ENCODE measurements around the gene SLC23A2. TPM values are rescaled to one million over a fixed set of nuclear protein-coding genes. Genes with fewer than 3 reads are reported as not detected.

Gene SLC23A2
- polyA plus RNA-seq, 3 donors: 21.0 to 26.1 (median 22.2) TPM

DNA sequence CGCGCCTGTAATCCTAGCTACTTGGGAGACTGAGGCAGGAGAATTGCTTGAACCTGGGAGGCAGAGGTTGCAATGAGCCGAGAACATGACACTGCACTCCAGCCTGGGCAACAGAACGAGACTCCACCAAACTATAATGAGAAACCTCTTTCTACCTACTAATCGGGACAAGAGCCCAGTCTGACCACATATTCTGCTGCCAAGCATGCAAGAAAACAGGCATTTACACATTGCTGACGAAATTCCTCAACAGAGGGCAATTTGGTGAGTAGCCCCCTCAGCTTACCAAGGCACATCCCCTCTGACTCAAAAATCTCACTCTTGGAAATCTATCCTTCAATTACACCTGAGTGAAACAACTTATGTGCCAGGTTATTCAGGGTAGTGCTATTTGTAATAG is 81.2 kb downstream of the SLC23A2 start:
- no peak for DNase-seq (ENCODE audit: extremely low read depth in 1 of 11, low read depth in 9 of 11, low spot score in 4 of 11)

- no peak for DNase-seq (ENCODE audit: extremely low read depth in 1 of 11, low read depth in 9 of 11, low spot score in 4 of 11)
Measured at GRCh38 chr20:4919047-4919704, 82.1 kb downstream of the SLC23A2 start.

DNA sequence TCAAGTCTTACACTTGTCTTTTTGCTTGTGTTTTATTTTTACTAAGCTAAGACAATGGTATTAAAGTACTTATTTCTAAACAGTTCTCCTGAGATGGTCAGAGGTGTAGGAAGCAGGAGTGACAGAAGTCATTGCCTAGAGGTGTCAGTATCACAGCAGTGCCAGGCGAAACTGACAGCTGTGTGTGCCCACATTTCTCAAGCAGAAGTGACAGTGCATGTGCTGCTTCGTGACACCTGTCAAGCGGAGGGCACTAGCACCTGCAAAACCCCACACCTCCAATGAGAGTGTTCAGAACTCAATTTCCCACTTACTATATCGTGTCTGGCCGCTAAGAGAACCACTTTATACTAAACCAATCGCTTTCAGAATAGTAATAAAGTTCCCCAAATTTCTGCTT is 82.8 kb downstream of the SLC23A2 start:
- DNase-seq (ENCODE audit: extremely low read depth in 1 of 11, low read depth in 9 of 11, low spot score in 4 of 11): no peak

GRCh38 chr20:4916971-4917881 is 84.1 kb downstream of the SLC23A2 start:
- DNase-seq (ENCODE audit: extremely low read depth in 1 of 11, low read depth in 9 of 11, low spot score in 4 of 11): no peak

DNA sequence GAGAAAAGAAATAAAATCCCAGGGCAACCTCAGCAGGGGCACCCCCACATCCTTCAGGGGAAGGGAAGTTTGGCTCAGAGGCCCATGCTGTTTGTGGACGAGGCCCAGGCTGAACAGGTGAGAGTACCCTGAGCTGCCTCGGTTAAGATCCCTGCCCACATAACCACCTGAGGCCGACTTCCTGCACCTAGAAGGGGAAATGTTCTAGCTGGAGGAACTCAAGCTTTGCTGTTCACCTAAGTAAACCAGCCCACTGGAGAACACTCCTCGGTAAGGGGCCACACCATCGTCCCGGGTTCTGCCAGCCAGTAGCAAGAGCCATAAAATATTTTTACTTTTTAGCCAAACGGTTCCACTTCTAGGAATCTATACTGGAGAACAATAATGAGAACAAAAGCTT is 88.2 kb downstream of the SLC23A2 start:
- DNase-seq (ENCODE audit: extremely low read depth in 1 of 11, low read depth in 9 of 11, low spot score in 4 of 11): no peak

DNA sequence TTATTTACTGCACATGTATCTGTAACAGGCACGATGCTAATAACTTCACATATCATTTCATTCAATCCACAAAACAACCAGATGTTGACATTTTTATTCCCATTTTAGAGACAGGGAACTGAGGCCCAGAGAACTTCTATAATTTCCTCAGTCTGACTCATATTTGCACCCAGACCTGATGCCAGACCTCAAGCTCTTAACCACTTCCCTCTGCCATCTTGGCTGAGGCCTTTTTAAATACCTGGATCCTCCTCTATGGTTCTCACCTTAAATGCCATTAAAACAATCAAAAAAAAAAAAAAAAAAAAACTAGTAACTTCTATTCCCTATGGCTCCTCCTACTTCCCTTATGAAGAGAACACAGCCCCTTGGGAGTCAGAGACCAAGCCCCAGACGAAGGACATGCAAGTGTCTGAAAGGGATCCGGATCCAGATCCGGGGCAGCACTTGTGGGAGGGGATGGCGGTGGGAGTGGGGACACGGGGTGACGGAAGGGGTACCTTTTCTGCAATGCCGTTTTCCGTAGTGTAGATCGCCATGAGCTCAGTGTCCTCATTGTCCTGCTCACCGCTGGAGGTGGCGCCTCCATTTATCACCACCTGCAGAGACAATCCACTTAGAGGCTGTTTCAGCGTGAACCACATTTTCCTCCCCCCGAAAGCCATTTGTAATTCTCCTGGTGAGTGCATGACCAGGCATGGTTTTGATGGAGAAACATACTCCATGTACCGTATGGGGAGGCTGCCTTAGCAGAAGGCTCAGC is 88.7 kb downstream of the SLC23A2 start:
- no peak for DNase-seq (ENCODE audit: extremely low read depth in 1 of 11, low read depth in 9 of 11, low spot score in 4 of 11)

DNA sequence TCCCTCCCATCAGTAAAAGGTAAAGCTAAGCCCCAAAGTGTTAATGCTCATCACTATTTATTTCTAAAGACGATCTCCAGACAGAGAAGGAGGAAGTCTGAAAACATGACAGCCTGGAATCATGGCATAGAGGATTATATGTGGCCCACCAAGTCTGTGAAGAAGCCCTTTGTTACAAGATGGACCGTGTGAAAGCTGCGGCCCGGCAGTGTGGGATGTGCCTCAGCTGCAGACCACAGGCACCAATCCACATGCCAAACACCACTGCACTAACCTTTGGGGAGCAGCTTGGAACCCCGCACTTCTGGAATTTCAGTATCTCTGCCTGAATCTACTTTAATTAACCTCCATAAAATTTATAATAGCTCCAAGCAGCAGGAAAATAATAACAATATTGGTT is 90.4 kb downstream of the SLC23A2 start:
- no peak for DNase-seq (ENCODE audit: extremely low read depth in 1 of 11, low read depth in 9 of 11, low spot score in 4 of 11)

DNA sequence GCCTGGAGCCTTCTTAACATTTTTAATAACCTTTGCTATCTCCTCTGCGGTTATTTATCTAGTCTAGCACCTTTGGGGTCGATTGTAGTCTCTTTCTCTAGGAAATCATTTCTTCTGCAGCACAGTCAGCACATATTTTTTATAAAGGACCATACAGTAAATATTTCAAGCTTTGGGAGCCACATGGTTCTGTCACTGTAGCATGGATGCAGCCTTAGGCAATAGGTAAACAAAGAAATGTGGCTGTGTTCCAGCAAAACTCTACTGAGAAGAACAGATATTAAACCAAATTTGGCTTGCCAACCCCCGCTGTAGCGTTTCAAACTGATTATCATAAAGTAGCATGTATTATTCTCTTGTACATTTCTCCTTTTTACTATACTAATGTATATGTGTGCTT is 95.7 kb downstream of the SLC23A2 start:
- DNase-seq (ENCODE audit: extremely low read depth in 1 of 11, low read depth in 9 of 11, low spot score in 4 of 11): no peak

DNA sequence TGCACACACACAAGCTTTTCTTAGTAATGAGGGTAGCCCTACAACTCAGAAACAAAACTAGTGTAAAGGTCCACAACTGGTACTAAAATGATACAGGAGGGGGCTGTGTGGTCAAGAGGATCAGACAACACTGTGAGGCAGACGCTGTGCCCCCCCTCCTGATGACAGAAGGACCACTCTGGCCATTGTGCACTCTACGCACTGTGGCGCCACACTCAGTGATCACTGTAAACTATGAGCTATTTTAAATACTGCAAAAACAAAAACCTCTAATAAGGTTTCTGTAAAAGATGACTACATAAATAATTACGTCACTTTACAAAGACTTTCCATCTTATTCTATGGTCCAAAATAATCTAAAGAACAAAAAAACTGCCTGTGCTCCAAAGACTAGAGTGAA is 96.1 kb downstream of the SLC23A2 start:
- DNase-seq (ENCODE audit: extremely low read depth in 1 of 11, low read depth in 9 of 11, low spot score in 4 of 11): no peak

GRCh38 chr20:4904127-4904860 is 97.0 kb downstream of the SLC23A2 start:
- DNase-seq (ENCODE audit: extremely low read depth in 1 of 11, low read depth in 9 of 11, low spot score in 4 of 11): no peak

- DNase-seq (ENCODE audit: extremely low read depth in 1 of 11, low read depth in 9 of 11, low spot score in 4 of 11): no peak
Measured at GRCh38 chr20:4902788-4903187, 98.5 kb downstream of the SLC23A2 start.

GRCh38 chr20:4901031-4901818 is 100.1 kb downstream of the SLC23A2 start:
- DNase-seq (ENCODE audit: extremely low read depth in 1 of 11, low read depth in 9 of 11, low spot score in 4 of 11): no peak

GRCh38 chr20:4898282-4899244 is 102.7 kb downstream of the SLC23A2 start:
- no peak for DNase-seq (ENCODE audit: extremely low read depth in 1 of 11, low read depth in 9 of 11, low spot score in 4 of 11)

GRCh38 chr20:4897600-4897999 is 103.7 kb downstream of the SLC23A2 start:
- DNase-seq (ENCODE audit: extremely low read depth in 1 of 11, low read depth in 9 of 11, low spot score in 4 of 11): no peak

DNA sequence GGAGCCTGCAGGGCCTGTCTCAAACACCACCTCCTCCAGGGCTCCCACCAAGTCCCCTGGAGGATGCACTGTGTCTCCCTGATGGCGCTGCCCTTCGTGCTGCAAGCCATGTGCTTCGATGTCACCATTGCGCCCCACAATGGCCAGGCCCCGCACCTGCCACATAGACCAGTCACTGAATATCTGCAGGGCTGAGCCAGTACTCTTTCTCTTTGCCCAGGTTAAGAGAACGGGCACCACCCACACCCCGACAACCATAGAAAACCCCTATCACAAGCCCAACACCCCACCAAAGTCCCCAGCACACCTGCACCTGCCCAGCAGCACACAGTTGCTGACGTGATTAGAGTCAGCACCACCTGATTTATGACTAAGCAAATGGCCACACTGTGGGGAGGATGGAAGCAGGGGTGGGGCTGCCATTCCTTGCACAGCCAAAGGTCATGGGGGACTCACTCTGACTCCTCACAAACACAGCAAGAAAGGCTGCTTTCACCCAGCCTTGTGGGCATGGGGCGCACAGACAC is 104.3 kb downstream of the SLC23A2 start:
- no peak for DNase-seq (ENCODE audit: extremely low read depth in 1 of 11, low read depth in 9 of 11, low spot score in 4 of 11)

DNA sequence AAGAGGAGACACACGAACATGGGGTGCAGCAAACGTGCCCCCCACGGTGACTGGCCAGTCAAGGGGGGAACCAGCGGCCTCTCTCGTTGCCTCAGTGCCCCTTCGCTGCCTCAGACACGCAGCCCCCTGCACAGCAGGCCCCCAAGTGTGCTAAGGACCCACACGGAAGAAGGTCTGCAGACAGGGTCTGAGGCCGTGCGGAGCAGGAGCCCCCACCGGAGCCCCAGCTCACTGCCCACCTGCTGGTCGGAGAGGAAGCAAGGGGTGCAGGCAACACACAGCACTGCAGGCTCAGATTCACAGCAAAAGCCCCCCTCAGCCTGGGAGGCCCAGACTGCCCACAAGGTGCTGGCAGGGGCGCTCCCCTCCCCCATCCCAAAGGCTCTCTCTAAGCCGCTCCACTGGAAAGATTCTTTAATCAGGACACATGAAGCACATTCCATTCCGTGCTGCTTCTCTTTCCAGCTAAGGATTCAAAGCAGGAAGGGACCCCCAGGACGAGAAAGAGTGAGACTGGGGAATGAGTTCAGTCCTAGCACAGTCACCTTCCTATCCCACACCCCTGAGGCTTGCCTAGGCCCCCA is 105.1 kb downstream of the SLC23A2 start:
- DNase-seq (ENCODE audit: extremely low read depth in 1 of 11, low read depth in 9 of 11, low spot score in 4 of 11): no peak

GRCh38 chr20:4894981-4895381 is 106.3 kb downstream of the SLC23A2 start:
- DNase-seq (ENCODE audit: extremely low read depth in 1 of 11, low read depth in 9 of 11, low spot score in 4 of 11): no peak
